ENCODE measurements around the gene MRTFB. TPM values are rescaled to one million over a fixed set of nuclear protein-coding genes. Genes with fewer than 3 reads are reported as not detected.

The MRTFB gene
- total RNA-seq, 4 donors from 2014 or later = 43.6 to 197 (median 65.5) TPM

GRCh38 chr16:14106457-14106856, 35.3 kb downstream of the MRTFB start:
- 91% methylated on average over 3 of the region's 3 CpGs for WGBS
- H3K27me3 ChIP-seq = no peaks in the 10 kb centered on the region
- peaks cover 29% of the 10 kb centered on the region for H3K4me1 ChIP-seq
- no peak overlapping the region for H3K27ac ChIP-seq
- DNase-seq (ENCODE audit: low spot score in 2 of 2) = no peak
- no peaks in the 10 kb centered on the region for H3K9me3 ChIP-seq
- TF ChIP-seq POLR2AphosphoS5 (IDR thresholded peaks at IDR 0.05) (no peak), CTCF (IDR thresholded peaks at IDR 0.05) (no peak), POLR2A (IDR thresholded peaks at IDR 0.05) (no peak), EP300 (IDR thresholded peaks at IDR 0.05) (no peak)
- no peaks in the 10 kb centered on the region for H3K36me3 ChIP-seq
- H3K4me3 ChIP-seq = no peak overlapping the region

- TF ChIP-seq POLR2A (IDR thresholded peaks at IDR 0.05) (no peak), EP300 (IDR thresholded peaks at IDR 0.05) (no peak), POLR2AphosphoS5 (IDR thresholded peaks at IDR 0.05) (no peak)
- 91% methylated on average over 8 of the region's 8 CpGs for WGBS
- Histone ChIP-seq H3K4me1 (peaks cover 31% of the 10 kb centered on the region), H3K4me3 (no peak overlapping the region), H3K36me3 (no peaks in the 10 kb centered on the region), H3K27me3 (no peaks in the 10 kb centered on the region), H3K9me3 (no peaks in the 10 kb centered on the region), H3K27ac (no peak overlapping the region)
- no peak for DNase-seq (ENCODE audit: low spot score in 2 of 2)
Observed at GRCh38 chr16:14106961-14107360, 35.8 kb downstream of the MRTFB start.

- Histone ChIP-seq H3K4me3 (no peak overlapping the region), H3K9me3 (no peaks in the 10 kb centered on the region), H3K27me3 (no peaks in the 10 kb centered on the region), H3K36me3 (no peaks in the 10 kb centered on the region), H3K4me1 (peaks cover 34% of the 10 kb centered on the region), H3K27ac (no peak overlapping the region)
- WGBS = 84% methylated on average over 7 of the region's 7 CpGs
- no peak for TF ChIP-seq POLR2A (IDR thresholded peaks at IDR 0.05)
- TF ChIP-seq EP300 (IDR thresholded peaks at IDR 0.05) = no peak
- no peak for TF ChIP-seq POLR2AphosphoS5 (IDR thresholded peaks at IDR 0.05)
- TF ChIP-seq CTCF (IDR thresholded peaks at IDR 0.05) = no peak
- DNase-seq (ENCODE audit: low spot score in 2 of 2) = no peak
Observed at GRCh38 chr16:14109077-14109775, 38.1 kb downstream of the MRTFB start.

- WGBS = 81% methylated on average over 3 of the region's 3 CpGs
- no peaks in the 10 kb centered on the region for H3K9me3 ChIP-seq
- no peaks in the 10 kb centered on the region for H3K27me3 ChIP-seq
- TF ChIP-seq EP300 (IDR thresholded peaks at IDR 0.05) (no peak), POLR2A (IDR thresholded peaks at IDR 0.05) (no peak), CTCF (IDR thresholded peaks at IDR 0.05) (no peak), POLR2AphosphoS5 (IDR thresholded peaks at IDR 0.05) (no peak)
- no peak overlapping the region for H3K27ac ChIP-seq
- no peaks in the 10 kb centered on the region for H3K36me3 ChIP-seq
- H3K4me3 ChIP-seq = no peak overlapping the region
- no peak for DNase-seq (ENCODE audit: low spot score in 2 of 2)
- H3K4me1 ChIP-seq = peaks cover 29% of the 10 kb centered on the region
Observed at GRCh38 chr16:14109782-14110727, 38.9 kb downstream of the MRTFB start.

GRCh38 chr16:14110728-14111251, 39.7 kb downstream of the MRTFB start:
- no peak for TF ChIP-seq CTCF (IDR thresholded peaks at IDR 0.05)
- no peak for TF ChIP-seq POLR2A (IDR thresholded peaks at IDR 0.05)
- TF ChIP-seq EP300 (IDR thresholded peaks at IDR 0.05) = no peak
- TF ChIP-seq POLR2AphosphoS5 (IDR thresholded peaks at IDR 0.05) = no peak
- no peak for DNase-seq (ENCODE audit: low spot score in 2 of 2)
- H3K4me1 ChIP-seq = peaks cover 28% of the 10 kb centered on the region
- H3K4me3 ChIP-seq = no peak overlapping the region
- no peaks in the 10 kb centered on the region for H3K27me3 ChIP-seq
- H3K9me3 ChIP-seq = no peaks in the 10 kb centered on the region
- H3K36me3 ChIP-seq = no peaks in the 10 kb centered on the region
- H3K27ac ChIP-seq = no peak overlapping the region
- 75% methylated on average over 6 of the region's 6 CpGs for WGBS

All from suprapubic skin (tissue), 4 donors.